ENCODE results near the gene PABPC1L. TPM values are rescaled to one million over a fixed set of nuclear protein-coding genes. Genes with fewer than 3 reads are reported as not detected.

PABPC1L gene
- total RNA-seq, 6 experiments from 2014 or later: 14.4 to 22.4 (median 16.6) TPM

- TF ChIP-seq, protein P1, sequence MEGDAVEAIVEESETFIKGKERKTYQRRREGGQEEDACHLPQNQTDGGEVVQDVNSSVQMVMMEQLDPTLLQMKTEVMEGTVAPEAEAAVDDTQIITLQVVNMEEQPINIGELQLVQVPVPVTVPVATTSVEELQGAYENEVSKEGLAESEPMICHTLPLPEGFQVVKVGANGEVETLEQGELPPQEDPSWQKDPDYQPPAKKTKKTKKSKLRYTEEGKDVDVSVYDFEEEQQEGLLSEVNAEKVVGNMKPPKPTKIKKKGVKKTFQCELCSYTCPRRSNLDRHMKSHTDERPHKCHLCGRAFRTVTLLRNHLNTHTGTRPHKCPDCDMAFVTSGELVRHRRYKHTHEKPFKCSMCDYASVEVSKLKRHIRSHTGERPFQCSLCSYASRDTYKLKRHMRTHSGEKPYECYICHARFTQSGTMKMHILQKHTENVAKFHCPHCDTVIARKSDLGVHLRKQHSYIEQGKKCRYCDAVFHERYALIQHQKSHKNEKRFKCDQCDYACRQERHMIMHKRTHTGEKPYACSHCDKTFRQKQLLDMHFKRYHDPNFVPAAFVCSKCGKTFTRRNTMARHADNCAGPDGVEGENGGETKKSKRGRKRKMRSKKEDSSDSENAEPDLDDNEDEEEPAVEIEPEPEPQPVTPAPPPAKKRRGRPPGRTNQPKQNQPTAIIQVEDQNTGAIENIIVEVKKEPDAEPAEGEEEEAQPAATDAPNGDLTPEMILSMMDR (IDR thresholded peaks at IDR 0.05): no peak
- DNase-seq: no peak
- H3K4me1 Mint-ChIP-seq (ENCODE audit: low read depth): no peaks in the 10 kb centered on the region
- no peaks in the 10 kb centered on the region for H3K27me3 Mint-ChIP-seq (ENCODE audit: insufficient read depth)
- H3K9me3 Mint-ChIP-seq: no peaks in the 10 kb centered on the region
- no peaks in the 10 kb centered on the region for H3K36me3 Mint-ChIP-seq (ENCODE audit: low read depth)
- H3K4me3 Mint-ChIP-seq: no peak overlapping the region
- no peak overlapping the region for H3K27ac Mint-ChIP-seq
These were observed 14.7 kb downstream of the PABPC1L start for GRCh38 chr20:44924541-44924940.

- H3K4me1 Mint-ChIP-seq (ENCODE audit: low read depth): no peaks in the 10 kb centered on the region; the same call in 1 of the 2 replicates
- no peaks in the 10 kb centered on the region for H3K9me3 Mint-ChIP-seq
- no peak overlapping the region for H3K4me3 Mint-ChIP-seq
- H3K27me3 Mint-ChIP-seq (ENCODE audit: insufficient read depth): no peaks in the 10 kb centered on the region
- DNase-seq: no peak
- H3K27ac Mint-ChIP-seq: no peak overlapping the region
- TF ChIP-seq, protein P1 (IDR thresholded peaks at IDR 0.05): no peak
- 0 out of 2 replicates have a peak, but pooled peaks cover 7% of the 10 kb centered on the region for H3K36me3 Mint-ChIP-seq (ENCODE audit: low read depth)
These were observed 18.7 kb downstream of the PABPC1L start for GRCh38 chr20:44928595-44928994.

DNA sequence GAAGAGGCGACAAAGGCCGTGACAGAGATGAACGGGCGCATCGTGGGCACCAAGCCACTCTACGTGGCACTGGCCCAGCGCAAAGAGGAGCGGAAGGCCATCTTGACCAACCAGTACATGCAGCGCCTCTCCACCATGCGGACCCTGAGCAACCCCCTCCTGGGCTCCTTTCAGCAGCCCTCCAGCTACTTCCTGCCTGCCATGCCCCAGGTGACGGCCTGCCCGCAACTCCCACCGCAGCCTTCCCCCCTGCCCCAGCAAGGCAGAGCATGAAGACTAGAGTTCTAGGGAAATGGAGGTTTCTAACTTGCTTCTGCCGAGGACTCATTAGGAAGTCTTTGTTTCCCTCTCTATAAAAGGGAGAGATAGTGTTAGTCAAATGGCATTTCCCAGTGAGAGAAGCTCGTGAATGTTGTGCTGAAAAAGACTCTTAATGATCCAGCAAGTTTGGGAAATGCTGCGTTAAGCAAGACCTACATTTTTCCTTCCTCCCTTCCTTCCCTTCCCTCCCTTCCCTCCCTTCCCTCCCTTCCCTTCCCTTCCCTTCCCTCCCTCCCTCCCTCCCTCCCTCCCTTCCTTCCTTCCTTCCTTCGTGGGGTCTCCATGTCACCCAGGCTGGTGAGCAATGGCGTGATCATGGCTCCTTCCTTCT, 20.8 kb downstream of the PABPC1L start:
- DNase-seq: no peak
- Mint-ChIP-seq H3K9me3 (no peaks in the 10 kb centered on the region), H3K4me3 (no peak overlapping the region), H3K36me3 (ENCODE audit: low read depth) (0 out of 2 replicates have a peak, but pooled peaks cover 7% of the 10 kb centered on the region), H3K27ac (no peak overlapping the region), H3K27me3 (ENCODE audit: insufficient read depth) (no peaks in the 10 kb centered on the region), H3K4me1 (ENCODE audit: low read depth) (no peaks in the 10 kb centered on the region; the same call in 1 of the 2 replicates)
- TF ChIP-seq, protein P1 (IDR thresholded peaks at IDR 0.05): no peak

GRCh38 chr20:44931911-44932310, 22.1 kb downstream of the PABPC1L start:
- H3K36me3 Mint-ChIP-seq (ENCODE audit: low read depth): peaks cover 11% of the 10 kb centered on the region; the same call in 1 of the 2 replicates
- no peak overlapping the region for H3K27ac Mint-ChIP-seq
- no peaks in the 10 kb centered on the region; the same call in 1 of the 2 replicates for H3K4me1 Mint-ChIP-seq (ENCODE audit: low read depth)
- no peaks in the 10 kb centered on the region for H3K27me3 Mint-ChIP-seq (ENCODE audit: insufficient read depth)
- TF ChIP-seq, protein P1 (IDR thresholded peaks at IDR 0.05): no peak
- no peak for DNase-seq
- H3K9me3 Mint-ChIP-seq: no peaks in the 10 kb centered on the region
- H3K4me3 Mint-ChIP-seq: no peak overlapping the region

DNA sequence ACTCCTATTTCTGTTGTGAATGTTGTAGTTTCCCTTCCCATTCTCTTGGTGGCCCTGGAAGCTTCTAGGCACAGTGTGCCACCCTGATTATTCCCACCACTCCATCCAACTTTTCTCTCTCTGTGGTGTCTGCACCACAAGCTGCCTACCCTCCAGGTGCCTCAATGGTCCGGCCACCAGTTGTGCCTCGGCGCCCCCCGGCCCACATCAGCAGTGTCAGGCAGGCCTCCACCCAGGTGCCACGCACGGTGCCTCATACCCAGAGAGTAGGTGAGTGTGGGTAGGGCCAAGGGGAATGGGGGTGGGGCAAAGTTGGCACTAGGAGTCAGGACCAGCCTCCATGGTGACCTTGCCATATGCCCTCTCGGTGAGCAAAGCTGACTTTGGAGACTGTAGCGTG, 23.1 kb downstream of the PABPC1L start:
- Mint-ChIP-seq H3K36me3 (ENCODE audit: low read depth) (peaks cover 11% of the 10 kb centered on the region; the same call in 1 of the 2 replicates), H3K27me3 (ENCODE audit: insufficient read depth) (no peaks in the 10 kb centered on the region)

More for the DNA sequence above, 23.1 kb downstream of the PABPC1L start:
- Mint-ChIP-seq H3K4me1 (ENCODE audit: low read depth) (no peaks in the 10 kb centered on the region; the same call in 1 of the 2 replicates), H3K27ac (no peak overlapping the region), H3K4me3 (no peak overlapping the region), H3K9me3 (no peaks in the 10 kb centered on the region)
- DNase-seq: no peak
- TF ChIP-seq, protein P1 (IDR thresholded peaks at IDR 0.05): no peak

Data from HFFc6 (cell line).